T-helper 2 cell (primary cell): Measurements from ENCODE around the gene CACNA2D3.

Source experiments
- DNase-seq, 5 experiments: peaks; one replicate each; pipeline versions ENCODE4 v3.0.0 to v3.0.0-alpha.2; 2012 to 2022

The CACNA2D3 gene

DNA sequence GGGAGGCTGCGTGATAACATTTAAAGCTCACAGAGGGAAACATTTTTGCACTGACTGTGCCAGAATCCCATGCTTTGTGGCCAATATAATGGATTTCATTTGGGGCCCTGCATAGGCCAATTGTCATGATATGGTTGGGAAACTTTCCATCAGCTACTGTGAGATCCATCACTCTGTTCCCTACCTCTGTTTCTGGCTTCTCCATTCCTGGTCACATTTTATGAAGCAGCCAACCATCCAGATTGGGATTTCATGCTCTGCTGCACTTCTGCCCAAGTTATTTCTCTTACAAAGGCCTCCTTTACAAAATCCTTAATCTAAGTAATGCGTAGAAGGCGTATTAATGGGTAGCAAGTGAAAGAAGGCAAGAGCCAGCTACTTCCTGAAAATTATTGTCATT lies 584.4 kb downstream of the CACNA2D3 start:
- no peak for DNase-seq

DNA sequence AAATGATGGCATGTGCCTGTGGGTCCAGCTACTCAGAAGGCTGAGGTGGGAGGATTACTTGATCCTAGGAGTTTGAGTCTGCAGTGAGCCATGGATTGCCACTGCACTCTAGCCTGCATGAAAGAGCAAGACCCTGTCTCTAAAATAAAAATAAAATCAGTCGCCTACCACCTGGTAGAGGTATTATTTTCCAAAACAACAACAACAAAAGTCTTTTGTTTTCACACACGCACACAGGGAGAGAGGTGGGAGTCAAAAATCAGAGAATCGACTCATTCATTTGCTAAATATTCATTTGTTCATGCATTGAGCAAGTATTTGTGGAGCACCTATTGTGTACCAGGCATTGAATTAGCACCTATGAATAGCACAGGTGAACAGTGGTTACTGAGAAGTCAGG lies 587.4 kb downstream of the CACNA2D3 start:
- DNase-seq: no peak

DNA sequence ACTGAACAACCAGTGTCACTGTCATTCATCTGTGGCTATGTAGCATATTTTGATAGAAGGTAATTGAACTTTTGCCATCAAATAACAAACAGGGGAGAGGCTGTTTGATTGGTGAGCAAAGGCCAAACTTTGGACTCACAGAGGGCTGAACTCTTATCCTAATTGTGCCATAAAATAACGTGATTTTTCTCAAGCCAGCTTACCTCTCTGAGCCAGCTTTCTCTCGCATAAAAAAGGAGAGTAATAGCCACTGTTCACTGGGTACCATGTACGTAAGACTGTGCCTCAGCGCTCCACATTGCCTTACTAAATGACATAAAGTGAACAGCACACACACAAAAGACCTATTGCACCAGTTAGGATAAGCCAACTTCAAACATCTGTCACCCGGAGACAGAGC lies 588.6 kb downstream of the CACNA2D3 start:
- no peak for DNase-seq

DNA sequence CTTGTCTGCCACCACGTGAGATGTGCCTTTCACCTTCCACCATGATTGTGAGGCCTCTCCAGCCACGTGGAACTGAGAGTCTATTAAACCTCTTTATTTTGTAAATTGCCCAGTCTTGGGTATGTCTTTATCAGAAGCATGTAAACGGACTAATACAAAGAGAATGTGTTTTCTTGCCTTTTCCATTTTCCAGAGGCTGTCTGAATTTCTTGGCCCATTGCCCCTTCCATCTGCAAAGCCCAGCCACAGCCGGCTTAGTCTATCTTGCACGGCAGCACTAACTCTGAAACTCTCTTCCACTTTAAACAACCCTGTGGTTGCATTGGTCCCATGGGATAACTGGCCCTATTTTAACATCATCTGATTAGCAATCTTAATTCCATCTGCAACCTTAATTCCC lies 590.2 kb downstream of the CACNA2D3 start:
- no peak for DNase-seq

DNA sequence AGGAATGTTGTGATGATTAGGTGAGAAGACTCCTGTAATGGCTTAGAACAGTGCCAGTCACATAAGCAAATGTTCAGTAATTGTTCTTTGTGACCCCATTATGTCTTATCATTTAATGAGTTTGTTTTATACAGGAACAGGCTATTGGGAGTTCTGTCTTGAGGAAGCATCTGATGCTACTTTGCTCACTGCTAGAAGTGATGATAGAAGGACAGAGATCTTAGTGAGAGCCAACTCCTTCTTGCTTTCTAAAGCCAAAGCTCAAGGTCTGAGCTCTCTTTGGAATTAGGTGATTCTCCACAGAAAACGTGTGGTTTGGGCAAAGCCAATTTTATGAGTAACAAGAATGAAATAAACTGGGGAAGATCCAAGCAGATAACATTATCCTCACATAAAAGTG lies 590.7 kb downstream of the CACNA2D3 start:
- no peak for DNase-seq

DNA sequence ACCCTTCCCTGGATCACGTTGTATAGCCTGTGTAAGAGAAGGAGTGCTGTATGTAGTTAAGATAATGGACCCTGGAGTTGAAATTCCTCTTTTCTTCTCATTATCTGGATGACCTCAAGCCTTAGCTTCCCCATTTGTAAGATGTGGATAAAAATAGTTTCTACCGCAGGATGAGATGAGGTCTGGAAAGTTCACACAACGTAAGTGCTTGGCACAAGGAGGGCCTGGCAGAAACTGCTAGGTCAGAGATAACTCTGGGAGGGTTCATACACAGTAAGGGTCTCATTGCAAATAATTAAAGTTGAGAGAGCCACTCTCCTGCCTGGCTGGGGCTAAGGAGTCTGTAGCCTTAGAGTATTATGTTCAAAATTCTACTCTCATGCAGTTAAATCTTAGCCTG lies 591.1 kb downstream of the CACNA2D3 start:
- DNase-seq: no peak

DNA sequence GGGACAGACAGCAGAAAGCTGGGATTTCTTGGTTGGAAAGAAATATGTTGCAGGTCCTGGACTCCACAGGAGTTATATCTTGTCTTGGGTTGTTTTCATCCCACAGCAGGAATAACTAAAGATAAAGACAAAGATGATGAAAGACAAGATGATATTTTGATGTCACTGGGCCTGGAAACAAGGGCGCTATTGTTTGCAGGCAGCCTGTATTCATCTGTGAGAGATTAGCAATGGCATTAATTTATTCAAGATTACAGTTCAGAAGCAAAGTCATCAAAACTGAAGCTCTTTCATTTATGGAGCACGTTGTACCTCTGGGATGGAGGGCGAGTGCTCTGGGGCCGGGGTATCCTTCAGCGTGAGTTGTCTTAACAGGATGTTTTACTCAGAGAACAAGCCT lies 591.7 kb downstream of the CACNA2D3 start:
- no peak for DNase-seq

DNA sequence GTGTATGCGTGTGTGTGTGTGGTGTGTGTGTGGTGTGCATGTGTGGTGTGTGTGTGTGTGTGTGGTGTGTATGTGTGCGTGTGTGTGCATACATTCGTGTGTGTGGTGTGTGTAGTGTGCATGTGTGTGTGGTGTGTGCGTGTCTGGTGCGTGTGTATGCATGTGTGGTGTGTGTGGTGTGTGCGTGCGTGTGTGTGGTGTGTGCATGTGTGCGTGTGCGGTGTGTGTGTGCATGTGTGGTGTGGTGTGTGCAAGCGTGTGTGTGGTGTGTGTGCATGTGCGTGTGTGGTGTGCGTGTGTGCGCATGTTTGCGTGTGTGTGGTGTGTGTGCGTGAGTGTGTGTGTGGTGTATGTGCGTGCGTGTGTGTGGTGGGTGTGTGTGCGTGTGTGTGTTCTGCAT lies 595.2 kb downstream of the CACNA2D3 start:
- no peak for DNase-seq

DNA sequence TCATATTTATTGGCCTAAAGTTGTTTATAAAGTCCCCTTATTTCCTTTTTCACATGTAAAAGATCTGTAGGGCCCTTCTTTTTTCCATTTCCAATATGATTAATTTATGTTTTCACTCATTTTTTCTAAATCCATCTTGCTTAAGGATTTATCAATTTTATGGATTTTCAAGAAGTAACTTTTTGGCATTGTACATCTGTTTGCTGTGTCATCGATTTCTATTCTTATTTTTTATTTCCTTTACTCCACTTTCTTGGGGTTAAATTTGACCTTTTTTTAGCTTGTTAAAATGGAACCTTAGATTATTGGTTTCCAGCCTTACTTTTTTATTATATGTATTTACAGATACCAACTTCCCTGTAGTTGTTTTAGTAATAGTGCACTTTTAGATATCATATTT lies 597.6 kb downstream of the CACNA2D3 start:
- DNase-seq: no peak

DNA sequence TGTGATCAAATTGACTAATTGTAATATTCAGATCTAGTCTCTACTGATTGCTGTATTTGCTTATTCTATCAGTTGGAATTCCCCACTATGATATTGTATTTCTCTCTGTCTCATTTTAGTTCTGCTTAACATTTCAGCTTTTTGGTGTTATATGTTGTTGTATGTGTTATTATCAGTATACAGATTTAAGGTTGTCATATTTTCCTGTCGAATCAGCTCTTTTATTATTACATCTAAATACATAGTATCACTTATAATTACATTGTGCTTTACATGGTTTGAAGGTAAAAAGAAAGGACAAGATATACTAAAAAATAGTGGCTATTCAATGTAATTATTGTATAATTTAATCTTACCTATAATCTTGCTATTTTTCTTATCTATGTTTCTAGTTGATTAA lies 598.3 kb downstream of the CACNA2D3 start:
- no peak for DNase-seq

DNA sequence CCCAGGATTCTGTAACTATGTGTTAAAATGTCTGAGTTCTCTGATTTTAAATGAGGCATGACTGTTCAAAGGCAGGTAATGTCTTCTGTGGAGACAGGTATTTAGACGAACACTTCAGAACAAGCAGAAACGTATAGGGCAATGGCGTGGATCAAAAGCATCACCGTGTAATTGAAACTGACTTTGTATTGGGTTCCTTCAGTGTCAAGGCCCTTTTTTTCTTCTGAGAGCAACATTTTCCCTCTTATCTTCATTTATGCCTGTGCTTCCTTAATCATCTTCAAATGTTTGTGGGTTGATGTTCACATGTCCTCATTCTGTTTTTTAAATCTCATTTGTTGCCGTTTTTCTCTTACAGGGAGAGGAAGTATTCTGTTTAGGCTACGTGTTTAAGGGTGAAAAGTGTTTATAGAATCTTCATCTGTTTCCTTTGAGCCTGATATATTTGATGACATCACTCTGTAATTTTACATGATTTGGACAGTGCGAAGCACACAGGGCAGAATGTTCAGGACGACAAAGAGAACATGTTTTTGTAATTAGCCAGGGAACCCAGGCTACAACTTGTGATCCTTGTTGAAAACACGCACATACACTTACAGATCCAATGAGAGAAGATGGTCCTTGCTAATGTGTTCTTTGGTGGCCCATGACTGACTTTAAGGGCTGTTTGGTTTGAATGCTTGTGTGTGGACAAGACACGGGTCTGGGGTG lies 609.5 kb downstream of the CACNA2D3 start:
- no peak for DNase-seq

DNA sequence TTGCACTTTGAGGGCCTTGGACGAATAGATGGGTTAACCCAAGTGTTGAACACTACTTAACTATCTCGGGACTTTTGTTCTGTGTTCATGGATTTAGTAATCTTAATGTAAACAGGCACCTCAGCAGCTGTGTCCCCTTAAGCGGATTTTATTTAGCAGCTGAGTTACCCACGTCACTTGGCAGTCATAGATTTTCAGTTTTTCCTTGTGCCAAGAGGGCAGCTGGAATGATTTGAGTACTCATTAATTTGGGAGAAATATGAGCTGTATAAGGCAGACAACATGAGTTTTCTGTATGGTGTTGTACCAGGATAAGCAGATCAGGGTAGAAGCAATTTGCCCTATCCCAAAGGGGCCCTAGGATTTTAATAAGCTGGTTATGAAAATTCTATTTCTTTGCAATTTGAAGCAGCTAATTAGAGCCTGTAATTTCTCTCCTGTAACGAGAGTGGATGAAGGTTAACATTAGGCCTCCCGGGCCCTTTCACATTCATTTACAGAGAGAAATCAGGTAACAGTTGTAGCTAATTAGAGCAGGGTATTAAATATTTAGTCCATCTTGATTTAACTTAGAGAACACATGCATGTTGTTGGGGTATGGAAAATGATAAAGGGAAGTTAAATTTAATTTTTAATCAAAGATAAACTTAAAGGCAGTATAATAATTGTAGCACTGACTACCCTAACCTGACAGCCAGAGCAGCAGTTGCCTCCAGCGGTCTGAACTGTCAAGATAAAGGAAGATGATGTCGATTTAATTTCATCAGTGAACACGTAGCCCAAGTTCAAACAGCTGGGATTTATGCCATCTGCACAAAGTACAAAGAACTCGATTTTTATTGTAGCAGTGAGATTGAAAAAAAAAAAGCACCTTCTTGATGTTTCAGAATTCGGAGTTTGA lies 611.0 kb downstream of the CACNA2D3 start:
- no peak for DNase-seq

DNA sequence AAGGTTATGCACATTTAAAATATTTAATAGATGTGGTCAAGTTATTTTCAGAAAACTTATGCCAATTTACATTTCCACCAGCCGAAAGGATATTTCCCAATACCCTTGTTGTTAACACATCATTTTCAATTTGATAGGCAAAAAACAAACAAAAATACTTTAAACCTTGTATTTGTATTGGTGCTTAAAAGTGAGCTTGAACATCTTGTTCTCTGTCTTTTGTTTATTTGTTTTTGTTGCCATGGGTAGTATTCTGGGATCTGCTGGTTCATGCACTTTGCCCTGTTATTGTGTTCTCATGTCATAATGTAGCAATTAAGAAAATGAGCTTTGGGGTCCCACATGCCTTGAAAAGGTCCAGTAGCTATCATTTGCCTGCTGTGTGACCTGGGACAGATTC lies 614.1 kb downstream of the CACNA2D3 start:
- no peak for DNase-seq

DNA sequence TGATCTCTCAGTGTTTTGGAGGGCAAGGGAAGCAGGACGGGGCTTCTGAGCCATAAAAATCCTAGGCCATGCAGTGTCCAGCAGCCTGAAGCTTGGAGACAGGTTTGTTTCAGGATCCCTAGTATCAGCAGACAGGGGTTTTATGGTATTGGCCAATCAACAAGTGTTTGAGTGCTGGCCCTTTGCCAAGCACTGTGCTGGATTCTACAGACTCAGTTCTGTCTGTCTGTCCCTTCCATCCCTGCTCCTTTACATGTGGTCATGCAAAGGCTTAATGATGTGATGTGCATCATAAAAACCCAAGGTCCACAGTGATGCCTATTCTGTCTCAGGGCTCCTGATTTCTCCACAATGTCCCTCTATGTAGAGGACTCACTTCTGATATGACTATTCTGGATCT lies 621.4 kb downstream of the CACNA2D3 start:
- DNase-seq: no peak

DNA sequence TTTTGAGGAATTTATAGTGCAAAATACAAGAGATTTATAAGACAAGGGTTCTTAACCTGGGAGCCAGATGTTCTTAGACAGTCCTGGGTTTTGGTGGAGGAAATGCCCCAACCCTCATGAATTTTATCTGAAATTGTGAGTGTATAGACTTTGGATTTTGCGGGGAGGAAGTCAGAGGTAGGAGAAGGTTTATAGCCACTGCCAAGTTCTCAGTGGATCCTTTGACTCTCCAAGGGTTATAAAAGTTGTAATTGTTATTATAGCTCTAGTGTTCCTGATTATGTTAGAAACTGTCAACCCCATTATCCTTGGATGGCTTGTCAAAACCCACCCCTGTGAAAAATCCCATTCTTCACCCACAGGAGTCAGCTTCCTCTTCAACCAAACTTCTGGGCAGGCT lies 621.9 kb downstream of the CACNA2D3 start:
- DNase-seq: no peak

DNA sequence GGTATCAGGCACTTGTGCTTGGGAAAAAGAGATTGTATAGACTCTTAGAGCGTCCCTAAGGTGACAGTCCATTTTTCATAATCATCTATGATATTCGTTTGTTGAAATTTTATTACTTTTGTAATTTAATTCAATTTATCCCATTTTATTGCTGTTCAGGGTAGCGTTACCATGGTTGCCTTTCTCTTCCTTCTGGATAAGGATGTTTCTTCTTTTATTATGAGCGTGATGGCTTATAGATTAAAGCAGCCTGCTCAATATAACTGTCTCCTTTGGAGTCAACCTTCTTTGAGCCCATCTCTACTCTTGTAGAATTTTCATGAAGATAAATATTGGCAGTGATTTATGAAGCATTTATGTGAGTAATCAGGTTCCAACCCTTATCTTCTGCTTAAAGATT lies 623.5 kb downstream of the CACNA2D3 start:
- DNase-seq: no peak

DNA sequence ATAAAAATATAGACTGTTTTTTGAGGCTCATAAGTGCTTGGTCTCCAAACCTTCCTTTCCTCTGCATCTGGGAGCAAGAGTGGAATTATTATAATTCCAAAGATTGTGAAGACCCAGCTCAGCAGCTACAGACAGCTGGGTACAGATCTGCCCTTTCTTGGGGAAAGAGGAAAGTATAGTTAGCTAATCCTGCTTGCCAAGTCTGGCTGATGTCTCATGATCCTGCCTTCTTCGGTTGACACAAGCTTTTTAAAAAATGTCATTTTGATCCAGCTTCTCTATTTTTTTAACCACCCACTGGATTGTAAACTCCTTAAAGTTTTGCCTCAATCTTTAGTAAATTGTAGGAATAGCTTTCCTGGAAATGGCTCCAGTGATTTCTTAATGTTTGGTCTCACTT lies 624.4 kb downstream of the CACNA2D3 start:
- no peak for DNase-seq

DNA sequence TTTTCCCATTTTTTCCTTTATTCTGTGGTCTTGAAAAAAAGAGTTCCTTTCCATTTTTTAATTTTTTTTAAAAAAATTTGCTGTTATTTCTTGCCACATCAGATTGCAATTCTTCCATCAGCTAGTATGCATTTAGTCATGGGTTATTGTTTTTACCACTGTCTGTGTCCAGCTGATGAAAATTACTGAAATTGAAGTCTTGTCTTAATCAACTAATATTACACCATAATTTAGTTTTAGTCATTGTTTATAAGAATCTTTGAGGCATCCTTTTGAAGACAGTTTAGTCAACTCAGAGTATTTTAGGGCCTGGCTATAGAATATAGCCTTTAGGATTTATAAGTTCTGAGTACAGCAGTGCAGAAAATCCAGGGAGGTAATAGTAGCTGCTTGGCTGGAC lies 633.4 kb downstream of the CACNA2D3 start:
- DNase-seq: no peak

DNA sequence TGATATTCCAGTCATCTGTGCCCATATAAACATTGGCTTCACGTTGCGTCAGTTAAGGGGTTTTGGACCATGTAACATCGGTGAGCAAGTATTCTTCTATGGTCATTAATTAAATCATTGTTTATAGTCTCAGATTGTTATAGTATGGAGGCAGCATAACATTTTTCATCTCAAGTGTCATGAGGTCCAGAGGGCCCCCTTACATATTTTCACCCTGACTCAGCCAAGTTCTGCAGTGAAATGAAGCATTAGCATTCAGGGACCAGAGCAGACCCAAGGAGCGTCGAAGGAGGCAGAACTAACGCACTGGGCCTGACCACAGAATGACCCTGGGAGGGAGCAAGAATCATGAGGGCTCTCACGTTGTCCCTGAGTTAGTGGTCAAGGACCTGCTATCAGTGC lies 634.0 kb downstream of the CACNA2D3 start:
- no peak for DNase-seq

DNA sequence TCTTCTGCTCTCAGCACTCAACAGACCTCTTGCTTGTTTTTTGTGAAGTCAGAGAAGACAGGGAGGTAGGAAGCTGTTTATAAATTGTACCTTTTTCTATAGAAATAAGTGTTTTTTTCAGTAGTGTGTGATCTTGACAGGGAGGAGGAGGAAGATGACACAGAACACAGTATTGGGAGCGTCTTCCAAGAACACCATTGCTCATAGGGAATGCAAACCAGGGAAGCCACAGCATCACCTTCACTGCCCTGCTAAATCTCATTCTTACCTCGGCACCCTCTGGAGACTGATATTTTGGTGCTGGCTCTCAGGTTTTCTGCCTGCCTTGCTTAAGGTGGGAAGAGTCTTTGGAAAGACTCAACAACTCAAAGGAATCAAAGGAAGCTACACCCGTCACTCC lies 636.1 kb downstream of the CACNA2D3 start:
- no peak for DNase-seq

DNA sequence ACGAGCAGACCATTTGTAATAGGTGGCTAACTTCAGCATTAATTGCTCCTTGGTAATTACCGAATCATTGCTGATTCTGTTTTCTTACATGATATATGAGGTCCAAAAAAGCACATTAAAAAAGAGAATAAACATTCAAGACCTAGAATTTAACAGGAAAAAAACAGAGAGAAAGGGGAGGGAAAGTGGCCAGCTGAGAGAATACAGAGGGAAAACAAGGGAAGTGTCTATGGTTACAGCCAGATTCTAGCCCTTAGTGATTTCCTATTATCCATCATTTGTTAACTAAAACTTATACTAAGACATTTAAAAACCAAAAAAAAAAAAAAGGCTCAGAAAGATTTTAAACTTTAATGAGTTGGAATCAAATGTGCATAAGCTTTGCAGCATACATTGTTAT lies 636.8 kb downstream of the CACNA2D3 start:
- no peak for DNase-seq

DNA sequence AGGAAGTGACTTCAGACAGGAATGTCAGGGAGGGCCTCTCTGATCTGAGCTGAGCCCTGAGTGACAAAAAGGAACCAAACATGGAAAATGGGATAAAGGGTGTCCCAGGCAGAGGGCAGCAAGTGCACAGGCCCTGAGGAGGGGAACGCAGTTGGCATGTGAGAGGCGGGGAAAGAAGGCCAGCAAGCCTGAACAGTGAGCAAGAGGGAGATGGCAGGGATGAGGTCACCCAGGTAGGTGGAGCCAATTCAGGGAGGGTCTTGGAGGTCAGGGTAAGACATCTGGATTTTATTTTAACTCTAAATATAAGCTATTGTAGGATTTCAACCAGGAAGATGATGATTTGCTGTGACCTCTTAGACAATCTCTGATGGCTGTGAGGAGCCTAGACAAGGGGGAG lies 637.8 kb downstream of the CACNA2D3 start:
- no peak for DNase-seq

DNA sequence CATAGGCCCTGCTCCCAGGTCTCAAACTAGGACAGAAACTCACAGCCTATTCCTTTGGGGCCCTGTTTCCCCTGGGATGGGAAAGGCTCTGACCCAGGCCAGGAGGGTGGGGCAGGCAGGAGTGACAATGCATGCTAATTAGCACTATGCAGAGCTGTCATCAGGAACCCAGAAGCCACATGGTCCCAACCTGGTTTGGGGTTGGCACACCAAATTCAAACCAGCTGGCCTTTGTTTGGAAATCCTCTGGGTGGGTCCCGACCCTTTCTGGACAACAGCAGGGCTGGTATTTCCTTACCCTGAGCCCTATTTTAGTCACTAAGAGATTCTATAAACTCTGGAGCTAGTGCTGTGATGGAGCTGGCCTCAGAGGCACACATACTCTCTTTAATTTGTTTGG lies 639.3 kb downstream of the CACNA2D3 start:
- no peak for DNase-seq

DNA sequence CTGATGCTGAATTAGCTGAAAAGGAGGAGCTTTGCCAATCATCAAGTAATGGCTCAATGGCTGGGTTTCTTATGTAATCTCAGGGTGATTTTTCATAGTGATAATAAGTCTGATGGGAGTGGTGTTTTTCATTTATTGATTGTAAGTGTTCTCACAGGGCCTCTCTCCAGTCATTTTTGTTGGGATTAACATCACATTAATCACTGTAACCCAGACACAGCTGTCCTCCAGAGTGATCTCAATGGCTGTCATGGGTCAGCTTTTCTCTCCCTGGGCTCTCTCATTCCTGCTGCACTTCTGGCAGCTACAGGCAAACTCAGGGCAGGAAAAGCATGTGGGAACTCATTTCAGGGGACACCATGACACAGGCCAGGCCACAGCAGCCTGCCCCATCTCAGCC lies 642.6 kb downstream of the CACNA2D3 start:
- DNase-seq: no peak
